HG03575 (cell line): ENCODE measurements around the gene NGF.
"Not testable (repeated sequence)": the region's sequence is repeated elsewhere in the genome, so short reads cannot be mapped to it uniquely, and the experiment has no call there.

Experiments used
- ATAC-seq: cut with Tn5 transposase; IDR thresholded peaks from one replicate; pipeline ENCODE4 v1.9.1; 2021; ENCODE audit not compliant: unreplicated experiment, insufficient number of reproducible peaks, low FRiP score; ENCODE audit errors: extremely low read depth

NGF gene

GRCh38 chr1:115337633-115338456, at the start of gene NGF:
Gene NGF (minus strand): TSS chr1:115338249. CDS start chr1:115286795, 51,454 bp downstream.
- no peak for ATAC-seq

- ATAC-seq = not testable (repeated sequence)
These were observed 45.4 kb upstream of the NGF start for GRCh38 chr1:115383455-115383854.

GRCh38 chr1:115379943-115380342, 41.9 kb upstream of the NGF start:
- no peak for ATAC-seq

- no peak for ATAC-seq
These were observed 39.4 kb upstream of the NGF start for GRCh38 chr1:115377411-115377810.

GRCh38 chr1:115374598-115374997, 36.5 kb upstream of the NGF start:
- no peak for ATAC-seq

GRCh38 chr1:115373305-115373704, 35.3 kb upstream of the NGF start:
- ATAC-seq = no peak

GRCh38 chr1:115365738-115366137, 27.7 kb upstream of the NGF start:
- ATAC-seq = no peak

- ATAC-seq = no peak
These were observed 26.7 kb upstream of the NGF start for GRCh38 chr1:115364780-115365155.

- no peak for ATAC-seq
These were observed 26.2 kb upstream of the NGF start for GRCh38 chr1:115364046-115364779.

GRCh38 chr1:115363171-115363570, 25.1 kb upstream of the NGF start:
- ATAC-seq = no peak

- ATAC-seq = not testable (repeated sequence)
These were observed 22.6 kb upstream of the NGF start for GRCh38 chr1:115360505-115361129.

- ATAC-seq = not testable (repeated sequence)
These were observed 21.9 kb upstream of the NGF start for GRCh38 chr1:115359787-115360452.

- no peak for ATAC-seq
These were observed 18.3 kb upstream of the NGF start for GRCh38 chr1:115356356-115356755.

- ATAC-seq = no peak
These were observed 17.0 kb upstream of the NGF start for GRCh38 chr1:115355069-115355468.

GRCh38 chr1:115351143-115351542, 13.1 kb upstream of the NGF start:
- ATAC-seq = no peak

- ATAC-seq = no peak
These were observed 10.6 kb upstream of the NGF start for GRCh38 chr1:115348636-115349035.

GRCh38 chr1:115347282-115347681, 9.2 kb upstream of the NGF start:
- ATAC-seq = no peak

- no peak for ATAC-seq
These were observed 5.2 kb upstream of the NGF start for GRCh38 chr1:115343200-115343737.

- ATAC-seq = no peak
These were observed 3.9 kb upstream of the NGF start for GRCh38 chr1:115341948-115342347.
